Measurements from ENCODE around the gene NPNT.

The NPNT gene

DNA sequence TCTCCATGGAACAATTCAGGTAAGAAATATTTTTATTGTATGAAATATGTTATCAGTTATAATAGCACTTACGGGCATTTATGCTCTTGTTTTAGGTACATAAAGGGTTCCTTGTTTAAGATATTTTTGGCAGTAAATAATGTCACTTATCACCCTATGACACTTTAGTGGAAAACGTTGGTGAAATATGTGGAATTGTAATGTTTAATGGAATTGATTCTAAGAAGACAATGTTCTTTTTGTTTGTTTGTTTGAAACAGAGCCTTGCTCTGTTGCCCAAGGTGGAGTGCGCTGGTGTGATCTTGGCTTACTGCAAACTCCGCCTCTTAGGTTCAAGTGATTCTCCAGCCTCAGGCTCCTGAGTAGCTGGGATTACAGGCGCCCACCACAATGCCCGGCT lies 17.4 kb downstream of the NPNT start:
- Histone ChIP-seq H3K9ac (ENCODE audit: low read depth in 1 of 2, low read length in 2 of 2) (no peak overlapping the region), H3K4me1 (ENCODE audit: control insufficient read depth in 2 of 2, insufficient read depth in 2 of 2, low read length in 2 of 2) (peaks cover 0 to 8% of the 10 kb centered on the region in 2 donors), H3K27ac (ENCODE audit: low read depth in 2 of 2, low read length in 2 of 2) (no peak overlapping the region), H3K4me3 (ENCODE audit: low read length in 2 of 2) (no peak overlapping the region), H3K9me3 (ENCODE audit: control insufficient read depth in 2 of 2, low read length in 2 of 2) (no peaks in the 10 kb centered on the region), H3K36me3 (ENCODE audit: control insufficient read depth in 2 of 2, insufficient read depth in 2 of 2, low read length in 2 of 2) (no peaks in the 10 kb centered on the region), H3K27me3 (ENCODE audit: control insufficient read depth in 2 of 2, insufficient read depth in 2 of 2, low read length in 2 of 2) (no peaks in the 10 kb centered on the region)

DNA sequence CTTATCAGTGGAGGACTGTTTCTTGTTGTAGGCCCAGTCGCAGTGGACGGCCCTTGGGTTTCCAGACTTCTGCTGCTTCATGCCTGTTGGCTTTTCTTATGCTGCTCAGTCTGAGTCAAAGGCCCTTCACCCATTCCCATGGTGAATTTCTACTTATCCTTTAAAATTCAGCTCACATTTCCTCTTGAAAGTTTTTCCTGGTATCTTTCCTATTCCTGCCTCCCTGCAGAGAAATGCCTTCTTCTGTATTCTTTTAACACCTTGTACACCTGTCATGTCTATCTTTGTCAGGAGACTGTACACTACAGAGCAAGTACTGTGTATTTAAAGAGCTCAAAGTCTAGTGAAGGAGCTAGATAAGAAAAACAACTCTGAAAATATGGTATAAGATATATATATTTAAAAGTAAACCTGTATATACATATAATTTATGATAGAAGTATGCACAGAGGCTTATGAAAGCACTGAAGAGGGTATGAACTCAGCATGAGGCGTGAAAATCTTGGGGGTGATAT lies 22.0 kb downstream of the NPNT start:
- no peaks in the 10 kb centered on the region for H3K4me1 ChIP-seq (ENCODE audit: control insufficient read depth in 2 of 2, insufficient read depth in 2 of 2, low read length in 2 of 2)
- H3K27me3 ChIP-seq (ENCODE audit: control insufficient read depth in 2 of 2, insufficient read depth in 2 of 2, low read length in 2 of 2), result no peaks in the 10 kb centered on the region
- no peak overlapping the region for H3K4me3 ChIP-seq (ENCODE audit: low read length in 2 of 2)
- no peak overlapping the region for H3K9ac ChIP-seq (ENCODE audit: low read depth in 1 of 2, low read length in 2 of 2)
- no peaks in the 10 kb centered on the region for H3K36me3 ChIP-seq (ENCODE audit: control insufficient read depth in 2 of 2, insufficient read depth in 2 of 2, low read length in 2 of 2)
- no peak overlapping the region for H3K27ac ChIP-seq (ENCODE audit: low read depth in 2 of 2, low read length in 2 of 2)
- H3K9me3 ChIP-seq (ENCODE audit: control insufficient read depth in 2 of 2, low read length in 2 of 2), result no peaks in the 10 kb centered on the region

DNA sequence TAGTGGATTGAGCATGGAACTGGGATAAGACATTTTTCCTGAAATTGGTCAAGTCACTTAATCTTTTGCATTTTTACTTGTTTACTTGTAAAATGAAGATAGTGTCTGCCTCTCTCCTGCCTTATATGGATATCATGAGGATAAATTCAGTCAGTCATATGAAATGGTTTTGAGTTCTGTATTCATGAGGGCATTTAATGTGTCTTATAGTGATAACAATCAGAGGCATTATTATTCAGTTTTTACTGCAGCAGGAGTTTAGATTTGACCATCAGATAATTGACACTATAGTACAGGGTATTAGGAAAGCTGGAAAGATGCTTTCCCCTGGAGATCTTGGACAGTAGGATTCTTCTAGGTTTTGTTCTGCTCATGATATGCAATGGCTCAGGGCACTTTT lies 26.0 kb downstream of the NPNT start:
- H3K9me3 ChIP-seq (ENCODE audit: control insufficient read depth in 2 of 2, low read length in 2 of 2), result no peaks in the 10 kb centered on the region
- no peaks in the 10 kb centered on the region for H3K27me3 ChIP-seq (ENCODE audit: control insufficient read depth in 2 of 2, insufficient read depth in 2 of 2, low read length in 2 of 2)
- H3K27ac ChIP-seq (ENCODE audit: low read depth in 2 of 2, low read length in 2 of 2), result no peak overlapping the region
- no peaks in the 10 kb centered on the region for H3K36me3 ChIP-seq (ENCODE audit: control insufficient read depth in 2 of 2, insufficient read depth in 2 of 2, low read length in 2 of 2)
- H3K4me1 ChIP-seq (ENCODE audit: control insufficient read depth in 2 of 2, insufficient read depth in 2 of 2, low read length in 2 of 2), result no peaks in the 10 kb centered on the region
- no peak overlapping the region for H3K4me3 ChIP-seq (ENCODE audit: low read length in 2 of 2)
- no peak overlapping the region for H3K9ac ChIP-seq (ENCODE audit: low read depth in 1 of 2, low read length in 2 of 2)

DNA sequence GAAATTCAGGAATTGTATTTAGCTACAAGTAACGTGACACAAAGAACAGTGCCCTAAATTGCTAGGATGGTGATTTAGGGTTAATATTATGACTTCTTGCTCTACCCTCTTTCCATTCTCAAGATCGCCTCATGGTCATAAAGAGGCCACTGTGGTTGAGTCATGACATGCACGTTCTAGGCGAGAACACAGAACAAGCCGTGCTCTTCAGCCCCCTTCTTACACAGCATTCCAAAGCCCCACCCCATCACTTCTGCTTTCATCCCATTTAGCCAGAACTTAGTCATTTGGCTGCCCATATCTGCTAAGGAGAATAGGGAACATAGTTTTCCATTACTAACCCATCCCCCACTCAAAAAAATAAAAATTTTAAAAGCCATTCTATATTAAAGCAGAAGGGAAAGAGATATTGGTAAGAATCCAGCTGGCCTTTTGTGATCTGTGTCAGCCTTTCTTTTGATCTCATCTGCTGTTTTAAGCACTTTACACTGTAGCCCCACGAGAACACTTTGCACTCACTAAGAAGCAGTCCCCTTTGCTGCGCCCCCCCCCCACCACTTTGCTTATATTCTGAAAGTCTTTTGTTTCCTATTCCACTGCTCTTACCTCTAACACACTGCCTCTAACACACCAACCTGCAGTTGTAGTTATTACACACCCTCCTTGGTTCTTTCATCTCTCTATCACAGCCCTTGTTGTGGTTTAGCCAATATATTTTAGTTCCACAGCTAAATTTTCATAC lies 28.4 kb downstream of the NPNT start:
- Histone ChIP-seq H3K9me3 (ENCODE audit: control insufficient read depth in 2 of 2, low read length in 2 of 2) (no peaks in the 10 kb centered on the region), H3K36me3 (ENCODE audit: control insufficient read depth in 2 of 2, insufficient read depth in 2 of 2, low read length in 2 of 2) (no peaks in the 10 kb centered on the region), H3K4me1 (ENCODE audit: control insufficient read depth in 2 of 2, insufficient read depth in 2 of 2, low read length in 2 of 2) (no peaks in the 10 kb centered on the region), H3K27me3 (ENCODE audit: control insufficient read depth in 2 of 2, insufficient read depth in 2 of 2, low read length in 2 of 2) (no peaks in the 10 kb centered on the region), H3K27ac (ENCODE audit: low read depth in 2 of 2, low read length in 2 of 2) (no peak overlapping the region), H3K9ac (ENCODE audit: low read depth in 1 of 2, low read length in 2 of 2) (no peak overlapping the region), H3K4me3 (ENCODE audit: low read length in 2 of 2) (no peak overlapping the region)

DNA sequence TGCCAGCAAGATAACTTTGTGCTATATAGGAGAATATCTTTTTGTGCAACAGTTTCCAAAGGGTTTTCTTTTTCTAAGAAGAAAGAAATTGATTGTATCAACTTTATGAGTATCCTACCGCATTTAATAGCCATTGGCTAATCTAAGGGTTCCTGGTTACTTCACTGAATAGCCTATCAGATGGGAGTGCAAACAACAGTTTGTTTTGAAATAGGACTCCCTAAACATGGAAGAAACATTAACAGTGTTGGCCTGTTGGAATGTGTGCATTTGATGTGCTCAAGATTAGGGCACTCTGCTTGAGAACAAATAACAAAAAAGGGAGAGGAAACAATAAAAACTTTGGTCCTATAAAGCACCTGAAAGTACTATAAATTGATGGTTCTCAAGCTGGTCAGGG lies 29.1 kb downstream of the NPNT start:
- no peaks in the 10 kb centered on the region for H3K36me3 ChIP-seq (ENCODE audit: control insufficient read depth in 2 of 2, insufficient read depth in 2 of 2, low read length in 2 of 2)
- H3K27me3 ChIP-seq (ENCODE audit: control insufficient read depth in 2 of 2, insufficient read depth in 2 of 2, low read length in 2 of 2), result no peaks in the 10 kb centered on the region
- no peak overlapping the region for H3K4me3 ChIP-seq (ENCODE audit: low read length in 2 of 2)
- H3K4me1 ChIP-seq (ENCODE audit: control insufficient read depth in 2 of 2, insufficient read depth in 2 of 2, low read length in 2 of 2), result no peaks in the 10 kb centered on the region
- H3K9ac ChIP-seq (ENCODE audit: low read depth in 1 of 2, low read length in 2 of 2), result no peak overlapping the region
- no peak overlapping the region for H3K27ac ChIP-seq (ENCODE audit: low read depth in 2 of 2, low read length in 2 of 2)
- H3K9me3 ChIP-seq (ENCODE audit: control insufficient read depth in 2 of 2, low read length in 2 of 2), result no peaks in the 10 kb centered on the region

DNA sequence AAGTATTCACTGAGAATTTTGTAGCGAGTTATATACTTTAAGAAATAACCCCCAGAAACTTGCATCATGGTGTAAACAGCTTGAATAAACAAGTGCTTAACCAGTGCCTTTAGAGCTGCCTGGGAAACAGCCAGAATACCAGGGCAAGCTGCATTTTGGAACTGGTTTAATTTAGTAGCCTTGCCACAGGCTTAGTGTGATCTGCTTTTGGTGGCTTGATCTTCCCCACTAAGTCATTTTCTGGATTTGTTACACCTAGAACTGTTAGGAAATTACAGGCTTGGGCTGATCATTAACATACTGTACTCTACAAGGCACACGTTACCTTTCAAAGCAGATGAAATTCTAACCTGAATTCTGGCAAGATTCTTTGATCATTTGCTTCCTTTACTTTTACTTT lies 35.4 kb downstream of the NPNT start:
- Histone ChIP-seq H3K4me3 (ENCODE audit: low read length in 2 of 2) (no peak overlapping the region), H3K27me3 (ENCODE audit: control insufficient read depth in 2 of 2, insufficient read depth in 2 of 2, low read length in 2 of 2) (no peaks in the 10 kb centered on the region), H3K27ac (ENCODE audit: low read depth in 2 of 2, low read length in 2 of 2) (no peak overlapping the region), H3K36me3 (ENCODE audit: control insufficient read depth in 2 of 2, insufficient read depth in 2 of 2, low read length in 2 of 2) (no peaks in the 10 kb centered on the region), H3K9ac (ENCODE audit: low read depth in 1 of 2, low read length in 2 of 2) (no peak overlapping the region), H3K4me1 (ENCODE audit: control insufficient read depth in 2 of 2, insufficient read depth in 2 of 2, low read length in 2 of 2) (peaks cover 0 to 2% of the 10 kb centered on the region in 2 donors), H3K9me3 (ENCODE audit: control insufficient read depth in 2 of 2, low read length in 2 of 2) (no peaks in the 10 kb centered on the region)

DNA sequence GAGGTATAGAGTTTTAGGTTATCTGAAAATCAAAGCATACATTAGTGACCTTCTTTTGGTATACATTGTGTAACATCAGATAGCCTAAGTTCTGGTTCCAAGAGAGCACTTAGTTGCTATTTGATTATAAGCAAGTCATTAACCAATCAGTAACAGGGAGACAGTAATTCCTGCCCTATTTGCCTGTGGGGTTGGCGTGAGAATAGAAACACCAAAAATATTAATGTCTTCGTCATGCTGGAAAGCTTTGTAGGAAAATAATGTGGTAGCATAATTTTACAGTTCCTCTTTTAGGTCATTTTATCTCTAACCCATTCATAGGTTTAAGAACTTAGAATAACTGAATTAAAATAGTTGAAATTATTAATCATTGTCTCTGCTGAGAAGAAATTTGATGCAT lies 37.8 kb downstream of the NPNT start:
- H3K27ac ChIP-seq (ENCODE audit: low read depth in 2 of 2, low read length in 2 of 2), result no peak overlapping the region
- peaks cover 0 to 2% of the 10 kb centered on the region in 2 donors for H3K4me1 ChIP-seq (ENCODE audit: control insufficient read depth in 2 of 2, insufficient read depth in 2 of 2, low read length in 2 of 2)
- no peaks in the 10 kb centered on the region for H3K36me3 ChIP-seq (ENCODE audit: control insufficient read depth in 2 of 2, insufficient read depth in 2 of 2, low read length in 2 of 2)
- H3K4me3 ChIP-seq (ENCODE audit: low read length in 2 of 2), result no peak overlapping the region
- no peaks in the 10 kb centered on the region for H3K9me3 ChIP-seq (ENCODE audit: control insufficient read depth in 2 of 2, low read length in 2 of 2)
- H3K27me3 ChIP-seq (ENCODE audit: control insufficient read depth in 2 of 2, insufficient read depth in 2 of 2, low read length in 2 of 2), result no peaks in the 10 kb centered on the region
- H3K9ac ChIP-seq (ENCODE audit: low read depth in 1 of 2, low read length in 2 of 2), result no peak overlapping the region

DNA sequence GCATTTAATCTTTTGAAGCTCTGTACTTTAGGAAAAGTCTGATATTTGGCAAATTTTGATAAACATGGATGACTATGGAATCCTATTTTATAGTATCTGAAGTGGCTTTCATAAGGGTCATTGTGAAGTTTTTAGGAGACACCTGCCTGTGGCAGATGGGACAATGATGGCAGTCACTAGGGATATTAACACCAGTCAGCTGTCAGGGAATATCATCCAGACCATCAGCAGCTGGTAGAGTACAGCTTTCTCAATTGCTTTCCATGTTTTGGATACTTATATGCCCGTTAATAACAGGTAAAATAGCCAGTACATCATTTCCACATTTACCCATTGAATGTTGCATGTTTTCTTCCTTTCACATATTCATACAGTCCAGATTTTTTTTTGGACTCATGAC lies 39.1 kb downstream of the NPNT start:
- H3K4me3 ChIP-seq (ENCODE audit: low read length in 2 of 2), result no peak overlapping the region
- H3K27me3 ChIP-seq (ENCODE audit: control insufficient read depth in 2 of 2, insufficient read depth in 2 of 2, low read length in 2 of 2), result no peaks in the 10 kb centered on the region
- peaks cover 0 to 2% of the 10 kb centered on the region in 2 donors for H3K4me1 ChIP-seq (ENCODE audit: control insufficient read depth in 2 of 2, insufficient read depth in 2 of 2, low read length in 2 of 2)
- H3K36me3 ChIP-seq (ENCODE audit: control insufficient read depth in 2 of 2, insufficient read depth in 2 of 2, low read length in 2 of 2), result no peaks in the 10 kb centered on the region
- H3K27ac ChIP-seq (ENCODE audit: low read depth in 2 of 2, low read length in 2 of 2), result no peak overlapping the region
- H3K9ac ChIP-seq (ENCODE audit: low read depth in 1 of 2, low read length in 2 of 2), result no peak overlapping the region
- no peaks in the 10 kb centered on the region for H3K9me3 ChIP-seq (ENCODE audit: control insufficient read depth in 2 of 2, low read length in 2 of 2)

DNA sequence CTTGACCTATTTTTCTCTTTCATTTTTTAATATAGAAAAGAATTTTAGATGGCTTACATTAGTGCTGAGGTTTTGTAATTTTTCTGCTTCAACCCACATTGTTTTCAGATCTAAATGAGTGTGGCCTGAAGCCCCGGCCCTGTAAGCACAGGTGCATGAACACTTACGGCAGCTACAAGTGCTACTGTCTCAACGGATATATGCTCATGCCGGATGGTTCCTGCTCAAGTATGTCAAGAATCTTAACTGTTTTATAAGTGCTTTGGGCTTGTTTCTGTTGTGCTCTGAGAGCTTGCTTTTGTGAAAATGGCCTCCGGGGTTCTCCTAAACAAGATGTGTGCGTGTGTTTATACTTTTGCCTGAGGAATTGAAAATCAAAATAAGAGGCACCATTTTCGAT lies 41.6 kb downstream of the NPNT start:
- no peaks in the 10 kb centered on the region for H3K36me3 ChIP-seq (ENCODE audit: control insufficient read depth in 2 of 2, insufficient read depth in 2 of 2, low read length in 2 of 2)
- H3K27me3 ChIP-seq (ENCODE audit: control insufficient read depth in 2 of 2, insufficient read depth in 2 of 2, low read length in 2 of 2), result no peaks in the 10 kb centered on the region
- no peaks in the 10 kb centered on the region for H3K9me3 ChIP-seq (ENCODE audit: control insufficient read depth in 2 of 2, low read length in 2 of 2)
- no peak overlapping the region for H3K9ac ChIP-seq (ENCODE audit: low read depth in 1 of 2, low read length in 2 of 2)
- no peak overlapping the region for H3K27ac ChIP-seq (ENCODE audit: low read depth in 2 of 2, low read length in 2 of 2)
- no peaks in the 10 kb centered on the region for H3K4me1 ChIP-seq (ENCODE audit: control insufficient read depth in 2 of 2, insufficient read depth in 2 of 2, low read length in 2 of 2)
- H3K4me3 ChIP-seq (ENCODE audit: low read length in 2 of 2), result no peak overlapping the region

DNA sequence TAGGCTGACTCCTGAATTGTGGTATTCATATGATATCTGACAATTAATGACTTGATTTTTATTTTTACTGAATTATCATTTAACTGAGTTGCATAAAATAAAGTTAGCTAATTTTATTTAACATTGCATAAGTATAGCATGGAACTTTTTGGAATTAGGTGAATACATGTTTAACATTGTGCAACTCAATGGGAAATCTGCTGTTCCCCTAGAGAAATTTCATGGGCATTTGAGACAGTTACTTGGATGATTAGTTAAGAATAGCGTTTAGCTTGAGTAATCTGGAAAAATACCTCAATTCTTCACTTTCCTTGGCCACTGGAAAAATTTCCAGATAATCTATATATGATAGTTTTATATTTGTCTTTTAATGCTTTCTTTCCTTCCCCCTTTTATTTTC lies 42.5 kb downstream of the NPNT start:
- H3K9ac ChIP-seq (ENCODE audit: low read depth in 1 of 2, low read length in 2 of 2), result no peak overlapping the region

More for the DNA sequence above, 42.5 kb downstream of the NPNT start:
- H3K27ac ChIP-seq (ENCODE audit: low read depth in 2 of 2, low read length in 2 of 2), result no peak overlapping the region
- peaks cover 2 to 5% of the 10 kb centered on the region in 2 donors for H3K36me3 ChIP-seq (ENCODE audit: control insufficient read depth in 2 of 2, insufficient read depth in 2 of 2, low read length in 2 of 2)
- no peaks in the 10 kb centered on the region for H3K9me3 ChIP-seq (ENCODE audit: control insufficient read depth in 2 of 2, low read length in 2 of 2)
- no peaks in the 10 kb centered on the region for H3K4me1 ChIP-seq (ENCODE audit: control insufficient read depth in 2 of 2, insufficient read depth in 2 of 2, low read length in 2 of 2)
- no peak overlapping the region for H3K4me3 ChIP-seq (ENCODE audit: low read length in 2 of 2)
- H3K27me3 ChIP-seq (ENCODE audit: control insufficient read depth in 2 of 2, insufficient read depth in 2 of 2, low read length in 2 of 2), result no peaks in the 10 kb centered on the region
